ENCODE data around the gene GOLIM4.

GRCh38 chr3:168037020-168037419, 58.7 kb downstream of the GOLIM4 start:
- TF ChIP-seq EP300 (IDR thresholded peaks at IDR 0.05) (no peak), CTCF (IDR thresholded peaks at IDR 0.05) (no peak)
